Natural killer cell treated with Interleukin-12 subunit alpha and Interleukin-12 subunit beta and Interleukin-15 and Interleukin-18, amount 100 ng/mL, for 72 hours (primary cell): ENCODE data around the gene MPDZ. TPM values are rescaled to one million over a fixed set of nuclear protein-coding genes. Genes with fewer than 3 reads are reported as not detected.

Experiments
- ATAC-seq, 2 donors: fragments of 150-1000 bp; cut with Tn5 transposase in 1 of 2; sonication (Bioruptor Pico), chemical (Tn5 transposase) in 1 of 2; 2 replicates each; pipeline ENCODE4 v1.10.0; 2021
- DNase-seq: peaks from one replicate; pipeline ENCODE4 v3.0.0; 2022; ENCODE audit warnings: low spot score
- H3K27ac Mint-ChIP-seq, 2 donors: 1 replicate in 1 of 2; 2 replicates in 1 of 2; pipeline ENCODE4 v1.8.0; 2022; ENCODE audit warnings: mixed read lengths in 2 of 2, mild to moderate bottlenecking in 1 of 2, moderate library complexity in 1 of 2
- H3K27me3 Mint-ChIP-seq, 2 donors: 1 replicate in 1 of 2; 2 replicates in 1 of 2; pipeline ENCODE4 v1.8.0; 2022; ENCODE audit warnings: mixed read lengths in 2 of 2
- H3K36me3 Mint-ChIP-seq: one replicate; pipeline ENCODE4 v1.8.0; 2022; ENCODE audit warnings: mixed read lengths
- H3K4me1 Mint-ChIP-seq, 2 donors: 1 replicate in 1 of 2; 2 replicates in 1 of 2; pipeline ENCODE4 v1.8.0; 2022; ENCODE audit warnings: low read depth in 2 of 2, mixed read lengths in 2 of 2, mild to moderate bottlenecking in 1 of 2
- H3K4me3 Mint-ChIP-seq: one replicate; pipeline ENCODE4 v1.8.0; 2022; ENCODE audit warnings: mixed read lengths
- H3K9me3 Mint-ChIP-seq: 2 replicates; pipeline ENCODE4 v1.8.0; 2022; ENCODE audit warnings: mixed read lengths
- total RNA-seq, 2 donors: library from RNA; stranded (reverse); gene quantifications; one replicate each; pipeline ENCODE4 v1.2.3, GENCODE V29; 2022

The MPDZ gene
- total RNA-seq, 2 donors from 2014 or later: not detected

- DNase-seq (no peak), ATAC-seq (no peak)
- Mint-ChIP-seq H3K27ac (no peak overlapping the region), H3K9me3 (peaks cover 5% of the 10 kb centered on the region), H3K27me3 (peaks cover 14 to 15% of the 10 kb centered on the region in 2 donors), H3K36me3 (peaks cover 8% of the 10 kb centered on the region), H3K4me1 (no peaks in the 10 kb centered on the region), H3K4me3 (no peak overlapping the region)
Measured at GRCh38 chr9:13278023-13278367, 1.5 kb downstream of the MPDZ start.

GRCh38 chr9:13274886-13275641, 4.4 kb downstream of the MPDZ start:
- Mint-ChIP-seq H3K27me3 (peaks cover 8% of the 10 kb centered on the region in 2 donors), H3K4me1 (no peaks in the 10 kb centered on the region), H3K4me3 (no peak overlapping the region), H3K36me3 (no peaks in the 10 kb centered on the region), H3K9me3 (peaks cover 10% of the 10 kb centered on the region), H3K27ac (no peak overlapping the region)
- DNase-seq (no peak), ATAC-seq (no peak)

DNA sequence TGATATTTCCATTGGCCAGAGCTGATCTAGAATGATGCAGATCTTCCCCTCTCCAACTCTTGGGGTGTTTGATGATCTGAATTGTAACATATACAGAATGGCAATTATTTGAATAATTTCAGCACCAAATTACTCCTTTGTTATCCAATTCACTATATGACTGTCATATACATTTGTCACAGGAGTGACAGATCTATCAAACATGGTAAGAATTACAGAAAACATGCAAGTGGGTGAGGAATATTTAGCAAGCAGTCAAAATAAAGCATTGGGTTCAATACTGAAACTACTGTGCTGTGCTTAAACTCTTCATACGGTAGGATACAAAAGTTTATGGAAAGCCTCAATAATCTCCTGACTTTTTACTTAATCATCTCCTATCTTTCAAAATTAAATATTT, 8.8 kb downstream of the MPDZ start:
- no peaks in the 10 kb centered on the region for H3K4me1 Mint-ChIP-seq
- no peaks in the 10 kb centered on the region for H3K36me3 Mint-ChIP-seq
- no peak overlapping the region for H3K27ac Mint-ChIP-seq
- DNase-seq: no peak
- no peak for ATAC-seq
- peaks cover 12% of the 10 kb centered on the region for H3K9me3 Mint-ChIP-seq
- no peak overlapping the region for H3K4me3 Mint-ChIP-seq
- H3K27me3 Mint-ChIP-seq: no peaks in the 10 kb centered on the region

DNA sequence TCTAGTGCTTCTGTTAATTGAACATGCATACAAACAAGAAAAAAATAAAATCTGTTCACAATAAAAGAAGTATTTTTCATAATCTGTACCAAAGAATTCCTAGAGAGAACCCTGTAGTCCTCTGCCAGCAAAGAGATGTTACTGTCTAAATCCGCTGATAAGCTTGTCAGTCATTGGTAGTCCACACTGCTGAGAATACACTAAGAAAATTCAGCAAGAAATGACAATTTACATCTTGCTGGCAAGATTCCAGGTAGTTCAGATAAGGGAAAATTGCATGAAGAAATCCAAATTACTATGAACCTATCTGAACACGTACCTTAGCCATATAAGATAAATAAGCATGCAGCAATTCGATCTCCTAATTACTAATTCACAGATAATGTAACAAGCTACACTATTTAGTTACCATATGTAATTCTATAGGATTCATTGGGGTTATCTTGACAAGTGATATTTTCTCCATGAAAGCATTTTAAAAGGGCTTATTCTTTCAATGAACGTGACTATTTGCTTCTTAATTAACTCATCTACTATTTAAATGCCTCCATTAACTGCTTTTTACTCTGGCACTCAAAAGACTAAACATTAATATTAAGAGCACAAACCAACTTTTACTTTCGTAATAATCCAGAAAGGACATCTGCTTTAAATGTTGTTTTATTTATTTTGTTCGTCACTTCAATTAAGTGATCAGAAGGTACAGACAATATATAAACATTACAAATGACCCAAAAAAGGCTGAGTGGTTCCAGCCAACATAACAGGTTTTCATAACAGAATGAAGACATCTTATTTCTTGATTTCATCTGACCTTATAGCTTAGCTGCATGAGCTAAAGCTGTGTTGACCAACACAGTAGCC, 9.7 kb downstream of the MPDZ start:
- Mint-ChIP-seq H3K27ac (no peak overlapping the region), H3K4me3 (no peak overlapping the region), H3K9me3 (peaks cover 13% of the 10 kb centered on the region), H3K4me1 (no peaks in the 10 kb centered on the region), H3K27me3 (no peaks in the 10 kb centered on the region), H3K36me3 (no peaks in the 10 kb centered on the region)
- DNase-seq (no peak), ATAC-seq (no peak)

GRCh38 chr9:13268469-13268868, 11.0 kb downstream of the MPDZ start:
- Mint-ChIP-seq H3K9me3 (peaks cover 15% of the 10 kb centered on the region), H3K27ac (no peak overlapping the region), H3K36me3 (no peaks in the 10 kb centered on the region), H3K27me3 (no peaks in the 10 kb centered on the region), H3K4me1 (no peaks in the 10 kb centered on the region), H3K4me3 (no peak overlapping the region)
- ATAC-seq: no peak
- DNase-seq: no peak

GRCh38 chr9:13267743-13268142, 11.7 kb downstream of the MPDZ start:
- Mint-ChIP-seq H3K4me1 (no peaks in the 10 kb centered on the region), H3K4me3 (no peak overlapping the region), H3K36me3 (no peaks in the 10 kb centered on the region), H3K9me3 (peaks cover 15% of the 10 kb centered on the region), H3K27me3 (no peaks in the 10 kb centered on the region), H3K27ac (no peak overlapping the region)
- DNase-seq (no peak), ATAC-seq (no peak)

DNA sequence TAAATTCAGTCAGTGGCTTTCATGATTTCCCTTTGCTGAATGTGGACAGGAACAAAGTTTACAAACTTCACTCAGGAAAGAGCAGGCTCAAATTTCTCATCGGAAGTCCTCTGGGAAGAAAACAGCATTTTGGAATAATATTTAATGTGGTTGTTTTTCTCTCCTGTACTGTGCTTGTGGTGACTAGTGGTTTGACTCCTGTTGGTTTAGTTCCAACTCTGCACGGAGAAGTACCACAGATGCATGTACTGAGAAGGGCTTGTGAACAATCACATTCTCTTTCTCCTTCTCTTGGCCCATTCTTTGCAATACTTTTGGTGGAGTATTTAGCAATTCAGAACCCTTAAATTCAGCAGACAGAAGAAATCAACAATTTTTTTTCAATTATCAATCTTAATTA, 13.3 kb downstream of the MPDZ start:
- H3K4me3 Mint-ChIP-seq: no peak overlapping the region
- peaks cover 11% of the 10 kb centered on the region for H3K9me3 Mint-ChIP-seq
- H3K27ac Mint-ChIP-seq: no peak overlapping the region
- DNase-seq (no peak), ATAC-seq (no peak)
- H3K4me1 Mint-ChIP-seq: no peaks in the 10 kb centered on the region
- no peaks in the 10 kb centered on the region for H3K27me3 Mint-ChIP-seq
- no peaks in the 10 kb centered on the region for H3K36me3 Mint-ChIP-seq

- H3K4me1 Mint-ChIP-seq: no peaks in the 10 kb centered on the region
- DNase-seq (no peak), ATAC-seq (no peak)
- H3K27me3 Mint-ChIP-seq: no peaks in the 10 kb centered on the region
- no peak overlapping the region for H3K27ac Mint-ChIP-seq
- H3K4me3 Mint-ChIP-seq: no peak overlapping the region
- peaks cover 15% of the 10 kb centered on the region for H3K9me3 Mint-ChIP-seq
- no peaks in the 10 kb centered on the region for H3K36me3 Mint-ChIP-seq
Measured at GRCh38 chr9:13264788-13265187, 14.7 kb downstream of the MPDZ start.

DNA sequence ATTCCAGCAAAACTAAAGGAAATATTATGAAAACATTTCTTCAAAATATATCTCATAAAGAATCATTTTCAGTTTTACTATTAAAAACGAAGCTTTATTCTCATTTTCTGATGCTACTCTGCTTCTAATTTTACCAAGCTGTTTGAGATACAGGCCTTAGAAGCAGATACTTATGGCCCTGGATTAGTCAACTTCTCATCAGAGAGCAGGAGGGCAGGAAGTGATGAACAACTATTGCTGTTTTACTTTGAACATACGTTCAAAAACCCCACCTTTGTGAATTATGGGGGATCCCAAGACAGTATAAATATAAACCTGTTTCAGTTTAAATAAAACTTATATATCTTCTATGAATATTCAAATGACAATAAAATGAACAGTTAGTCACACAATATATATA, 16.0 kb downstream of the MPDZ start:
- ATAC-seq (no peak), DNase-seq (no peak)
- no peaks in the 10 kb centered on the region for H3K4me1 Mint-ChIP-seq
- peaks cover 15% of the 10 kb centered on the region for H3K9me3 Mint-ChIP-seq
- H3K36me3 Mint-ChIP-seq: no peaks in the 10 kb centered on the region
- H3K27me3 Mint-ChIP-seq: no peaks in the 10 kb centered on the region
- no peak overlapping the region for H3K4me3 Mint-ChIP-seq
- H3K27ac Mint-ChIP-seq: no peak overlapping the region

DNA sequence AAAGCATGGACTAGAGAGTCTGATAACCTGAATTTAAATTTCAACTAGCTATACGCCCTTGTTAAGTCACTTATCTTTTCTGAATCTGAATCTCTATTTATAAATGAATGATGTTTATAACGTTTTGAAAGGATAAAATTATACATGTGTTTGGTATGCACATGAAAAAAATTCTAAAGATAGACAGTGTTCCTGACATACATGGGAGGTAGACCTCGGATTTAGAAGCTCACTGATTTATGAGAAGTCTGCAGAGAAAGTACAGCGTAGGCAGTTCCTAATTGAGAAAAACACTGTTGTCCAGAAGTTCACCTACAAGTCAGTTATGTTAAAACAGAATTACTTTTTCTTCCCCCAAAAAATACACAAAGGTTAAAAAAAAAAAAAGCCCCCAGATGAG, 26.6 kb downstream of the MPDZ start:
- no peaks in the 10 kb centered on the region for H3K4me1 Mint-ChIP-seq
- no peaks in the 10 kb centered on the region for H3K27me3 Mint-ChIP-seq
- DNase-seq: no peak
- no peak for ATAC-seq
- no peak overlapping the region for H3K27ac Mint-ChIP-seq
- peaks cover 7% of the 10 kb centered on the region for H3K9me3 Mint-ChIP-seq
- no peaks in the 10 kb centered on the region for H3K36me3 Mint-ChIP-seq
- H3K4me3 Mint-ChIP-seq: no peak overlapping the region

DNA sequence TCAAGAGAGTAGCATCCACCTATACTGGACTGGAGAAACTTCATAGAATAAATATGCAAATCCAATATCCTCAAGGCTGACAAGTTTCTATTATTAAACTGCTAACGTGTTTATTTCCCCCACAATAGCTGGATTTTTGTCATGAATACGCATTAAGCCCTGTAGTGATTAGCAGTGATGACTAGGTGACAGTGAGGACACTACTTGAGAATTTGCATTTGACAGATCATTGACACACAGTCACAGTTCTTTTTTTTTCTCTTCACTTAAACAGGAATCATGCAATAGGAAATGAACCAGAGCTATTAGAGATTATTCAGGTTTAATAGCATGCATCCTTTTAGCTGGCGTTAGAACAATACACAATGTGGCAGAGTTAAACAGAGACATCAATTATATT, 35.3 kb downstream of the MPDZ start:
- ATAC-seq: no peak
- no peak overlapping the region for H3K4me3 Mint-ChIP-seq
- H3K27ac Mint-ChIP-seq: no peak overlapping the region
- H3K4me1 Mint-ChIP-seq: no peaks in the 10 kb centered on the region
- H3K9me3 Mint-ChIP-seq: peaks cover 5% of the 10 kb centered on the region
- H3K36me3 Mint-ChIP-seq: no peaks in the 10 kb centered on the region
- no peak for DNase-seq
- H3K27me3 Mint-ChIP-seq: no peaks in the 10 kb centered on the region

DNA sequence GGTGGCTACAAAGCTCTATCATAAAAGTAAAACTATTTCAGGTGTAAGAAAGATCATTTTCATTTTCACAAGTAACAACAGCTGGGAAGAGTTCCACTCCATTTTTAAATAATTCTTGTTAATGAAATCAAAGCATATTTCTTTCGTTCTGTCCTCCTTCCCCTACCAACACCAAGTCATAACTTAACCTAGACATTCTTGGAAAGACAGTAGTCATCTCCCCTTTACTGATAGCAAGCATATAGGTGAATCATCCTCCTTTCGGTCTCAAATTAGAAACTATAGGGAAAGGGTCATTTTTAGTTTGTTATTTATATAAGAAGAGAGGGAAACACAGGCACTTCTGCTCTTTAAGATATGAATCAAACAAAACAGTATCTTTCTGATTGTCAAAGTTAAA, 38.2 kb downstream of the MPDZ start:
- Mint-ChIP-seq H3K27me3 (no peaks in the 10 kb centered on the region), H3K4me3 (no peak overlapping the region), H3K27ac (no peak overlapping the region), H3K36me3 (peaks cover 7% of the 10 kb centered on the region), H3K9me3 (peaks cover 8% of the 10 kb centered on the region), H3K4me1 (no peaks in the 10 kb centered on the region)
- no peak for ATAC-seq
- no peak for DNase-seq

DNA sequence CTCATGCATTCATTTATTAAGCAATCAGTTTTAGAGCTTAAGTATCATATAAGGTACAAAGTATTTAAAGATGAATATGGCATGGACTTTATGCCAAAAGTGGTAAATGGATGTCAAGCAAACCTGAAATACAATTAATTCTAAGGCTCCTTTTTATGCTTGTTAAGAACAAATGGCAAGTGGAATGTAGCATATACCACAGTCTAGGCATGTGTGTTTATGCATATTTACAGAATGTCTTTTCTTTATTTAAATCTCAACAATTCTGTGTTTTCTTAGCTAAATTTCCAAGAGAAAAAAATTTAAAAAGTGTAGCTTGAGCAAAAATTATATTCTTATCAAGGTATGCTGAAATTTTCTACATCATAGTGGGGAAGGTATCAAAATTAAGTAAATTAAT, 39.8 kb downstream of the MPDZ start:
- H3K4me1 Mint-ChIP-seq: no peaks in the 10 kb centered on the region
- H3K27ac Mint-ChIP-seq: no peak overlapping the region
- no peak for DNase-seq
- peaks cover 8% of the 10 kb centered on the region for H3K9me3 Mint-ChIP-seq
- no peak for ATAC-seq
- no peak overlapping the region for H3K4me3 Mint-ChIP-seq
- H3K27me3 Mint-ChIP-seq: no peaks in the 10 kb centered on the region
- peaks cover 7% of the 10 kb centered on the region for H3K36me3 Mint-ChIP-seq

DNA sequence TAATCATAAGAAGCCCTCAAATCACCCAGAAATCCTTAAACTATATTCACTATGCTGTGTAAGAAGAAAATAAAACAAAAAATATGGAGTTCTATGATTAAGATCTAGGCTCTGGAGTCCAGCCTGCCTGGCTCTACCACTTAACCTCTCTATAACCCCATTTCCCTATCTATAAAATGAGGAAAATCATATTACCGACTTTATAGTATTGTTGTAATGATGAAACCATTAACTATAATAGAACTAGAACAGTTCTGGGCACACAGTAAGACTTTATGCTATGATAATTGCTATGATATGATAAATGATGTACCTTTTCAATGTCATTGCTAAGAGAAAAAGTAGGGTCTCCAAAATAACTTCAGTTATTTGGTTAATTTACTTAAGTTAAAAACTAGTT, 40.3 kb downstream of the MPDZ start:
- peaks cover 8% of the 10 kb centered on the region for H3K9me3 Mint-ChIP-seq
- no peaks in the 10 kb centered on the region for H3K27me3 Mint-ChIP-seq
- H3K4me3 Mint-ChIP-seq: no peak overlapping the region
- H3K27ac Mint-ChIP-seq: no peak overlapping the region
- no peak for ATAC-seq
- peaks cover 7% of the 10 kb centered on the region for H3K36me3 Mint-ChIP-seq
- DNase-seq: no peak
- H3K4me1 Mint-ChIP-seq: no peaks in the 10 kb centered on the region
